ENCODE data around the gene FOXC2. TPM values are rescaled to one million over a fixed set of nuclear protein-coding genes. Genes with fewer than 3 reads are reported as not detected.

The FOXC2 gene
- total RNA-seq, 1 donor, result 2.2 TPM

DNA sequence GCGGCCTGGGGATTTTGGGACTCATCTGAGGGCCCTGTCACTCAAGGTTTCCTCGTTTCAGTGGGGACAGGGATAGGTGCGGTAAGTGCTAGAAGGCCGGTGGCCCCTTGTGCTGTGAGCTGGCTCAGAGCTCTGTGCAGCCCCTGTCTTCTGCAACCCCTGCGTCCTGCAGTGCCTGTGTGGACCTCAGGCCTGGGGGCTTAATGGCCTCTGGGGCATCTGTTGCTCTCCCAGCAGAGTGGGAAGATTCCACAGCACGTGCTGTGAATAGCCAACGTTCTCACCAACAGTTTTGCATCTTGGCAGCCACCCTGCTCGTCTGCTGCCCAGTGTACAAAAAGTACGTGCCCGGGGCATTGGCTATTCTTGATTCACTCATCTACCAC lies 4.9 kb downstream of the FOXC2 start:
- H3K4me1 ChIP-seq (ENCODE audit: insufficient read depth, low read length), result peaks cover 29% of the 10 kb centered on the region
- peak; percentile 71 for DNase-seq (ENCODE audit: insufficient read length, low spot score, missing footprints)
- H2AFZ ChIP-seq (ENCODE audit: low read length), result no peak overlapping the region
- H3K27me3 ChIP-seq (ENCODE audit: insufficient read depth, low read length), result no peaks in the 10 kb centered on the region
- TF ChIP-seq, protein P1, sequence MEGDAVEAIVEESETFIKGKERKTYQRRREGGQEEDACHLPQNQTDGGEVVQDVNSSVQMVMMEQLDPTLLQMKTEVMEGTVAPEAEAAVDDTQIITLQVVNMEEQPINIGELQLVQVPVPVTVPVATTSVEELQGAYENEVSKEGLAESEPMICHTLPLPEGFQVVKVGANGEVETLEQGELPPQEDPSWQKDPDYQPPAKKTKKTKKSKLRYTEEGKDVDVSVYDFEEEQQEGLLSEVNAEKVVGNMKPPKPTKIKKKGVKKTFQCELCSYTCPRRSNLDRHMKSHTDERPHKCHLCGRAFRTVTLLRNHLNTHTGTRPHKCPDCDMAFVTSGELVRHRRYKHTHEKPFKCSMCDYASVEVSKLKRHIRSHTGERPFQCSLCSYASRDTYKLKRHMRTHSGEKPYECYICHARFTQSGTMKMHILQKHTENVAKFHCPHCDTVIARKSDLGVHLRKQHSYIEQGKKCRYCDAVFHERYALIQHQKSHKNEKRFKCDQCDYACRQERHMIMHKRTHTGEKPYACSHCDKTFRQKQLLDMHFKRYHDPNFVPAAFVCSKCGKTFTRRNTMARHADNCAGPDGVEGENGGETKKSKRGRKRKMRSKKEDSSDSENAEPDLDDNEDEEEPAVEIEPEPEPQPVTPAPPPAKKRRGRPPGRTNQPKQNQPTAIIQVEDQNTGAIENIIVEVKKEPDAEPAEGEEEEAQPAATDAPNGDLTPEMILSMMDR (IDR thresholded peaks at IDR 0.05; ENCODE audit: extremely low read depth, low read depth, low read length), result no peak
- peak overlapping the region; percentile 99 for H3K4me2 ChIP-seq (ENCODE audit: insufficient read depth, low read length)
- peaks cover 3% of the 10 kb centered on the region for H4K20me1 ChIP-seq (ENCODE audit: insufficient read depth, low read length)
- H3K4me3 ChIP-seq (ENCODE audit: insufficient read depth, low read length), result peak overlapping the region; percentile 97
- peaks cover 94% of the 10 kb centered on the region for H3K79me2 ChIP-seq (ENCODE audit: insufficient read depth, low read length)
- H3K9me3 ChIP-seq (ENCODE audit: low read depth, low read length), result no peaks in the 10 kb centered on the region
- peak overlapping the region; percentile 96 for H3K27ac ChIP-seq (ENCODE audit: low read depth, low read length)
- peaks cover 71% of the 10 kb centered on the region for H3K36me3 ChIP-seq (ENCODE audit: insufficient read depth, low read length)

DNA sequence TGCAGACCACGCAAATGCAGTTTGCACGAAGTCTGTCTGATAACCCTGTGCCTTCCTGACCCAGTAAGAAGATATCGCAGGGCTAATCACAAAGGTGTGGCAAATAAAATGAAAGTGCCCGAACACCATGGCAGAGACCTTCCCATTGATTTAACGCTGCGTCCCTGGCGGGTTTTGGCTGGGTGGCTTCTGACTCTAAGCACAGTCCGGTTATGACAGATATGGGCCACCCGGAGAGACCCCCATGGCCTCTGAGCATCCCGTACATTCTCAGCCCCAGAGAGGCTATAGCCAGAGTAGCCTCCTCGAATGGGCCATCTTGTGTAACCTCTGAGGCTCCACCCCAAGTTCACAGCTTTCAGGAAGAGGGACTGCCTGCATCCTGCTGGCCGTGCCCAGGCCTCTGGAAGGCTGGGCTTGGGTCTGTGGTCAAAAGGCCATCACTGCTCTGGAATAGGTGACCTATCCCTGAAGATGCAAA lies 5.5 kb downstream of the FOXC2 start:
- peak; percentile 58 for DNase-seq (ENCODE audit: insufficient read length, low spot score, missing footprints)
- Histone ChIP-seq H3K27ac (ENCODE audit: low read depth, low read length) (peak overlapping the region; percentile 96), H3K4me1 (ENCODE audit: insufficient read depth, low read length) (peaks cover 29% of the 10 kb centered on the region), H3K4me3 (ENCODE audit: insufficient read depth, low read length) (peak overlapping the region; percentile 97), H4K20me1 (ENCODE audit: insufficient read depth, low read length) (peaks cover 3% of the 10 kb centered on the region), H2AFZ (ENCODE audit: low read length) (no peak overlapping the region), H3K79me2 (ENCODE audit: insufficient read depth, low read length) (peaks cover 100% of the 10 kb centered on the region), H3K27me3 (ENCODE audit: insufficient read depth, low read length) (no peaks in the 10 kb centered on the region), H3K36me3 (ENCODE audit: insufficient read depth, low read length) (peaks cover 77% of the 10 kb centered on the region), H3K9me3 (ENCODE audit: low read depth, low read length) (no peaks in the 10 kb centered on the region), H3K4me2 (ENCODE audit: insufficient read depth, low read length) (peak overlapping the region; percentile 99)
- TF ChIP-seq, protein P1 (IDR thresholded peaks at IDR 0.05; ENCODE audit: extremely low read depth, low read depth, low read length), result no peak

DNA sequence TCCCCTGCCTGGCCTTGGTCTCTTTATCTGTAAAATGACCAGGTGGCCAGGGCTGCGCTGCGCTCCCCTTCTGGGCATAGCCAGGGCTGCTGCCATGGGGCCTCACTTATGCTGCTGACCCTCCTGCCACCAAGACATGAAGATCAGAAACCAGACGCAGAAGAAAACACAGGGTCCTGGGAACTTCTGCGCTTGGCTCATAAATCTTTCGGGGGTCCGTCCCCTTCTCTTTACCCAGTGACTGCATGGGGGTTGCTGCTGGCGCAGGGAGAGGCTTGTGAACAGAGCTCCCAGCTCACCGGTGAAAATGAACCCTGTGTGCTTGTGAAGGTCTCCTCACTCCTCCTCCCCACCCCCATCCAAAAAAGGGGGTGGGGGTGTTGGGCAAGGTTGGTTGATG lies 6.0 kb downstream of the FOXC2 start:
- Histone ChIP-seq H4K20me1 (ENCODE audit: insufficient read depth, low read length) (peaks cover 3% of the 10 kb centered on the region), H3K4me2 (ENCODE audit: insufficient read depth, low read length) (peak overlapping the region; percentile 99), H3K36me3 (ENCODE audit: insufficient read depth, low read length) (peaks cover 77% of the 10 kb centered on the region), H3K27ac (ENCODE audit: low read depth, low read length) (peak overlapping the region; percentile 96), H3K4me3 (ENCODE audit: insufficient read depth, low read length) (peak overlapping the region; percentile 97), H3K9me3 (ENCODE audit: low read depth, low read length) (no peaks in the 10 kb centered on the region), H3K4me1 (ENCODE audit: insufficient read depth, low read length) (peaks cover 29% of the 10 kb centered on the region), H3K79me2 (ENCODE audit: insufficient read depth, low read length) (peaks cover 100% of the 10 kb centered on the region), H2AFZ (ENCODE audit: low read length) (no peak overlapping the region), H3K27me3 (ENCODE audit: insufficient read depth, low read length) (no peaks in the 10 kb centered on the region)
- TF ChIP-seq, protein P1 (IDR thresholded peaks at IDR 0.05; ENCODE audit: extremely low read depth, low read depth, low read length), result no peak
- DNase-seq (ENCODE audit: insufficient read length, low spot score, missing footprints), result peak; percentile 22

GRCh38 chr16:86573215-86573614 lies 6.6 kb downstream of the FOXC2 start:
- H4K20me1 ChIP-seq (ENCODE audit: insufficient read depth, low read length), result peaks cover 3% of the 10 kb centered on the region
- TF ChIP-seq, protein P1 (IDR thresholded peaks at IDR 0.05; ENCODE audit: extremely low read depth, low read depth, low read length), result no peak
- peak; percentile 88 for DNase-seq (ENCODE audit: insufficient read length, low spot score, missing footprints)
- peak overlapping the region; percentile 97 for H3K4me3 ChIP-seq (ENCODE audit: insufficient read depth, low read length)
- H3K79me2 ChIP-seq (ENCODE audit: insufficient read depth, low read length), result peaks cover 100% of the 10 kb centered on the region
- H3K9me3 ChIP-seq (ENCODE audit: low read depth, low read length), result no peaks in the 10 kb centered on the region
- peak overlapping the region; percentile 96 for H3K27ac ChIP-seq (ENCODE audit: low read depth, low read length)
- H3K4me2 ChIP-seq (ENCODE audit: insufficient read depth, low read length), result peak overlapping the region; percentile 99
- H3K27me3 ChIP-seq (ENCODE audit: insufficient read depth, low read length), result no peaks in the 10 kb centered on the region
- peaks cover 29% of the 10 kb centered on the region for H3K4me1 ChIP-seq (ENCODE audit: insufficient read depth, low read length)
- peaks cover 77% of the 10 kb centered on the region for H3K36me3 ChIP-seq (ENCODE audit: insufficient read depth, low read length)
- no peak overlapping the region for H2AFZ ChIP-seq (ENCODE audit: low read length)

Data from osteoblast (primary cell).